ENCODE measurements around the gene MINDY2.
"Not testable (repeated sequence)": the region's sequence is repeated elsewhere in the genome, so short reads cannot be mapped to it uniquely, and the experiment has no call there.

MINDY2 gene

DNA sequence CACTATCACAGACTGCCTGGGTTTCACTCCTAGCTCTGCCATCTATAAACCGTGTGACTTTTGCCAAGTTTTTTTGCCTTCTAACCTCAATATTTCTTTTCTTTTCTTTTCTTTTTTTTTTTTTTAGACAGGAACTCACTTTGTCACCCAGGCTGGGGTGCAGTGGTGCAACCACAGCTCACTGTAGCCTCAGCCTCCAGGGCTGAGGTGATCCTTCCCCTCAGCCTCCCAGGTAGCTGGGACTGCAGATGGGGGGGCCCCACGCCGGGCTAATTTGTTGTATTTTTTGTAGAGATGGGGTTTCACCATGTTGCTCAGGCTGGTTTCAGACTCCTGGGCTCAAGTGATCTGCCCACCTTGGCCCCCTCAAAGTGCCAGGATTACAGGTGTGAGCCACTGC lies 18.4 kb upstream of the MINDY2 start:
- no peak for DNase-seq (ENCODE audit: low read depth in 2 of 2)

GRCh38 chr15:58755350-58755749 lies 15.8 kb upstream of the MINDY2 start:
- no peak for DNase-seq (ENCODE audit: low read depth in 2 of 2)

DNA sequence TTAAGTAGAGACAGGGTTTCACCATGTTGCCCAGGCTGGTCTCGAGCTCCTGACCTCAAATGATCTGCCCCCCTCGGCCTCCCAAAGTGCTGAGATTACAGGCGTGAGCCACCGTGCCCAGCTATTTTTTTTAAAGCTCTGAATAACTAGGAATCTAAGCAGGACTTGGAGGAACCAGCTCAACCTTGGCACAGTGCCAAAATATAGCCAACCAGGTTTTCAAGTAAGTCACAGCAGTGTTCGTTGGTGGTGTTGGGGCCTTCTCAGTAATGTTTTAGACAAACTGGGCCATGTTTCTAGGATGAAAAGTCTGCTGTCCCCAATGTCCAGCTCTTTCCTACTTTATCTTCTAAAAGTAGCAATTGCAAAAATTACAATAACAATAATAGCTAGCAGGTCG lies 15.1 kb upstream of the MINDY2 start:
- DNase-seq (ENCODE audit: low read depth in 2 of 2): no peak

GRCh38 chr15:58758141-58758540 lies 13.0 kb upstream of the MINDY2 start:
- no peak for DNase-seq (ENCODE audit: low read depth in 2 of 2)

- no peak for DNase-seq (ENCODE audit: low read depth in 2 of 2)
These were observed 10.6 kb upstream of the MINDY2 start for GRCh38 chr15:58760385-58761009.

GRCh38 chr15:58761010-58761388 lies 10.1 kb upstream of the MINDY2 start:
- DNase-seq (ENCODE audit: low read depth in 2 of 2): no peak

GRCh38 chr15:58762285-58762684 lies 8.8 kb upstream of the MINDY2 start:
- no peak for DNase-seq (ENCODE audit: low read depth in 2 of 2)

DNA sequence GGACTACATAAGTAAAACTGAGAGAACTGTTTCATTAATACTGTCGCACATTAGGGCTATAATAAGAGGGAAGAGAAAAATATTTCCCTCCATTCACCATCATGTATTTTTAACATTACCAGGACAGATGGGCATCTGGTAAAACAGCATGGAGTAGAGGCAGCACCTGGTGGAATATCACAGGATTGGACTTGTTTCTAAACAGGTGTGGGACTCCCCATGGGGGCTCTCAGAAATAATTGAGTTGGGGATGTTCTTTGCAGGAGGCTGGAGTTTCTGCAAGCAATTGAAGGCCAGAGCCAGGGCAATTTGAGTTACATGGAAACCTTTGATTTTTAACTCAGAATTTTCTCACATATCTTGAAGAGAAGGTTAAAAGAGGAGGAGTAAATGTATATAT lies 8.4 kb upstream of the MINDY2 start:
- no peak for DNase-seq (ENCODE audit: low read depth in 2 of 2)

DNA sequence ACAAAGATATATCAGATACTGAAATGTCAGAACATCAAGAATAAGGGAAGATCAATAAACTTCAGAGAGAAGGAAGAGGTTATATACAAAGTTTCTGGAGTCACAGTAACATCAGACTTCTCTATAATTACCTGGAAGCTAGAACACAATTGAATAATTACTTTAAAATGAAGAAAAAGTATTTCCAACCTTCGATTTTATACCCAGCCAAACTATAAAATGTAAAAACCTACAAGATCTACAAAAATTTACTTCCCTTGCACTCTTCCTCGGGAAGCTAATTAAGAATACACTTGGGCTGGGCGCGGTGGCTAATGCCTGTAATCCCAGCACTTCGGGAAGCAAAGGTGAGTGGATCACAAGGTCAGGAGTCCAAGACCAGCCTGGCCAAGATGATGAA lies 6.6 kb upstream of the MINDY2 start:
- no peak for DNase-seq (ENCODE audit: low read depth in 2 of 2)

DNA sequence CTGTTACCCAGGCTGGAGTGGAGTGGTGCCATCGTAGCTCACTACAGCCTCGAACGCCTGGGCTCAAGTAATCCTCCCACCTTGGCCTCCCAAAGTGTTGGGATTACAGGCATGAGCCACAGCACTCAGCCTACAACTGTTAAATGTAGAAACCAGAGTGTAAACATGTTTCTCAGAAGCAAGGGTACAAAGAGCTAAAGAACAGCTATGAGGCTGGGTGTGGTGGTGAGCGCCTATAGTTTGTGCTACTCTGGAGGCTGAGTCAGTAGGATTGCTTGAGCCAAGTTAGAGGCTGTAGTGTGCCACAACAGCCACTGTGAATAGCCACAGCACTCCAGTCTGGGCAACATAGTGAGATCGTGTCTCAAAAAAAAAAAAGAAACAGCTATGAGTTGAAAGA lies 4.8 kb upstream of the MINDY2 start:
- no peak for DNase-seq (ENCODE audit: low read depth in 2 of 2)

GRCh38 chr15:58768601-58769004 lies 2.5 kb upstream of the MINDY2 start:
- not testable (repeated sequence) for DNase-seq (ENCODE audit: low read depth in 2 of 2)

DNA sequence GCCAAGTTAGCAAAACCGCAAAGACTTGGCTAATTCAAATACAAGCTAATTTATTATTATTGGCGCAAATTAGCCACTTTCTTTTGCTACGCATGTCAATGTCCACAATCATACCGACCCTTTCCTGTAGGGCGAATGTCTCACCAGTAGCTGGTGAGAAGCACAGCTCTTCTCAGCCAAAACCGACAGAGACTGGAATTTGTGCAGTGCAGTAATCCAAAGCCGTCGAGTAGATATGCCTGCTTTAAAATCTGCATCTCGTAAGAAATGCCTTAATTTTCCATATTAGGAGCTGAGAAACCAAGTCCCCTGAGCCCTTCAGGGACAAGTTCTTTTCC lies 614 bp upstream of the MINDY2 start:
- peak; percentile 52 to 64 for DNase-seq (ENCODE audit: low read depth in 2 of 2)

GRCh38 chr15:58771621-58772250 lies 634 bp downstream of the MINDY2 start:
- DNase-seq (ENCODE audit: low read depth in 2 of 2): no peak

- no peak for DNase-seq (ENCODE audit: low read depth in 2 of 2)
These were observed 1.9 kb downstream of the MINDY2 start for GRCh38 chr15:58773024-58773423.

DNA sequence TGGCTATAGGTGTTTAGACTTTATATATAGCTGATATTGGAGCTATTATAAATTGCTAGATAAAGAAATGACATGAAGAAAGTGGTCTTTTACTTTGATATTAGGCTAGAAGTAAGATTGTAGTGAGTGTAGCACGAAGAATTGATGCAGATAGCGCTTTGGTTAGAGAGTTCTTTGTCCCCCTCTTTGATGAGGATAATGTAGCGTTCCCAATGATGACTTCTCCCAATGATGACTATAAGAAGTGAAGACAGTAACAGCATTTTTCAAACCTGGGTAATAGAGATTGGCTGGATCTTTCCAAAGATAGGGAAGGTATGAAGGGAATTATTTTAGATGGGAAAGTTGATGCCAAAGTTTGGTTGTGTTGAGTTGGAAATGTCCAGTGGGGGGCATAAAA lies 4.3 kb downstream of the MINDY2 start:
- no peak for DNase-seq (ENCODE audit: low read depth in 2 of 2)

DNA sequence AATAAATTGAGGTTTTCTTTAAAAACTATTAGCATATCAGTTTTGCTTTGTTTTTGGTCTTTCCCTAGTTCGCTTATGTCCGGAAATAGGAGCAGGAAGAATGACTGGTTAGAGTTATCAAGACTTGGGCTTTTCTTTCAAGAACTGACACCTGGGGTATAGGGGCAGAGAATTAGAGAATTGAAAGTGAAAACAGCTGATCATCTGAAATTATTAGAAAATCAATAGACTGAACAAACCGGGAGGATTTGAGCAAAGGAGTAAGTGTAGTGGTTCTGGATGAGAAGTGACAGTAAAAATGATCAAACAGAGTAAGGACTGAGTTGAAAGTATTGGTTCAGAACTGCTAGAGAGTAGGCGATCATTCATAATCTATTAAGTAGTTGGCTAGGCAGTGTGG lies 6.0 kb downstream of the MINDY2 start:
- DNase-seq (ENCODE audit: low read depth in 2 of 2): no peak

- no peak for DNase-seq (ENCODE audit: low read depth in 2 of 2)
These were observed 8.5 kb downstream of the MINDY2 start for GRCh38 chr15:58779554-58779953.

DNA sequence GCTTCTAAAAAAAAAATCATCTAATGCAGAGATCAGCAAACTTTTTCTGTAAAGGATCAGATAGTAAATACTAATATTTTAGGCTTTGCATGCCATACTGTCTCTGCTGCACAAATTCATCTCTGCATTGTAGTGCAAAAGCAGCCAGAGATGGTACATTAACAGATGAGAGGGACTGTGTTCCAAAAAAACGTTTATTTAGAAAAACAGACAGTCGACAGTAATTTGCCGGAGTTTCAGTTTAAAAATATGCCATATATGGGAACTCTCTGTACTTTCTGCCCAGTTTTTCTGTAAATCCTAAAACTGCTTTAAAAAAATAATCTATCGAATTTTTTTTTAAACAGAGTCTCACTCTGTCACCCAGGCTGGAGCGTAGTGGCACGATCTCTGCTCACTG lies 14.3 kb downstream of the MINDY2 start:
- DNase-seq (ENCODE audit: low read depth in 2 of 2): no peak

- DNase-seq (ENCODE audit: low read depth in 2 of 2): no peak
These were observed 17.1 kb downstream of the MINDY2 start for GRCh38 chr15:58788056-58788710.

- no peak for DNase-seq (ENCODE audit: low read depth in 2 of 2)
These were observed 22.8 kb downstream of the MINDY2 start for GRCh38 chr15:58793862-58794261.

- DNase-seq (ENCODE audit: low read depth in 2 of 2): no peak
These were observed 24.7 kb downstream of the MINDY2 start for GRCh38 chr15:58795825-58796224.

DNA sequence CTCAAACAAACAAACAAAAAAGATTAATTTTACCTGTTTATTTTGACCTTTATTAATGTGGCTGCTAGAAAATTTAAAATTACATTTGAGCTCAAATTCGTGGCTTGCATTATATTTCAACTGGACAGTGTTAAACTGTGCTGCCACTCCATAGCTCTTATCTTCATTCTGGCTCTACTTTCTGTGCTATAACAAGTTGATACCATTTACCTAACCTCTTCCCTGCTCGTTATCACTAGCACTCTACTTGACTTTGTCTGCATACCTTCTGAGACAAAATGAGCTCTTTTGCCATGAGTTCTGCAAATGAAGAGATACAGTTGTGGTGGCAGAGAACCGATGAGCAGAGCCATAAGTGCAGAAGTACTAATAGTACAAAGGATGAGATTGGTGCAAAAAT lies 26.4 kb downstream of the MINDY2 start:
- no peak for DNase-seq (ENCODE audit: low read depth in 2 of 2)

GRCh38 chr15:58805095-58805494 lies 34.0 kb downstream of the MINDY2 start:
- DNase-seq (ENCODE audit: low read depth in 2 of 2): no peak

DNA sequence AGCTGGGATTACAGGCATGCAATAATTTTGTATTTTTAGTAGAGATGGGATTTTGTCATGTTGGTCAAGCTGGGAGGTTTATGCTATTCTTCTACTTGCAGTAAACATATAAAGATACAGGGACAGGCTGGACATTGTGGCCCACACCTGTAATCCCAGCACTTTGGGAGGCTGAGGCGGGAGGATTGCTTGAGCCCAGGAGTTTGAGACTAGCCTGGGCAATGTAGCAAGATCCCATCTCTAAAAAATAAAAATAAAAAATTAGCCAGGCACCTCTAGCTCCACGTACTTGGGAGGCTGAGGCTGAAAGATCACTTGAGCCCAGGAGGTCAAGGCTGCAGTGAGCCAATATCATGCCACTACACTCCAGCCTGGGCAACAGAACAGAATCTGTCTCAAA lies 52.2 kb downstream of the MINDY2 start:
- DNase-seq (ENCODE audit: low read depth in 2 of 2): not testable (repeated sequence)

Measured in fibroblast of skin of left biceps (primary cell).